HUDEP-2 (cell line): Measurements from ENCODE around the gene ARID1B.

Source experiments
- DNase-seq, 76 experiments: peaks; one replicate each; lab custom pipeline; 2025; ENCODE audit not compliant: unreplicated experiment in 76 of 76; lab: John Stamatoyannopoulos, UW

Gene ARID1B

DNA sequence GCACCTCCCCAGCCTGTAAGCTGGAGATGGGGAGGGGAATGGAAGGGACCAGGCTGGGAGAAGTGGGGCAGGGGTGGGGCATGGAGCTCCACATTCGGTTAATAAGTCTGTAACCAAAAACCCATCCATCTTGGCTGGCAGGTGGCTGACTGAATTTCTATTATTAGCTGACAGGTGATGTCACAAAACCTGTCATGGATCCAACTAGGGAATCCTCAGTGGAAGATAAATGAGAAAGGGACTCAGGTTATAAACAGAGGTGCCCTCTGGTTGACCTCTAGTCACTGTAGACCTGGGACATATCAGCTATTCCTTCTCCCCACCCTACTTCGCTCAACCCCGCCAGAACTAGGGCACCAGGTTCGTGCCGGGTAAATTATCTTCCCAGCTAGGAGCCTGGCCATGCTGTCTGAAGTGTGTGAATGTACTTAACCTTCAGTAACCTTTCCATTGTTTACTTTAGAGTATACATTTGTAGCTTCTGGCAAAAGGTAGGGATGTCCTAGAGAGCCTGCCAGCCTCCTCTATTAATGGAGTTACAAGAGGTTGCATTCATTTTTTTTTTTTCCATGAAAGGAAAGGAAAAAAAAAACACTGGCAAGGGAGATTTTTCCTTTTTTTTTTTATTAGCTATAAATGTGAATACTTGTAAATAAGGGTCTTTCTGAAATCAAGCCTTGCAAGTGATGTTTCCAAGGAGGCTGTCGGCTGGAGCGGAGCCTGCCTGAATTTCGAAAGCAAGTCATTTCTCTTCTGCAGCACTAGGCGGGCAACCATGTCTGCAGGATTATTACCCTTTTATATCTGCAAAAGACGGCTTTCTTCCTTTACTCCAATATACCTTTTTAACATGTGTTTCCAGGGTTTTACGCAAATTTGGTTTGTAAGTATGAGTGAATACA is 410.3 kb downstream of the ARID1B start:
- DNase-seq = no peak

DNA sequence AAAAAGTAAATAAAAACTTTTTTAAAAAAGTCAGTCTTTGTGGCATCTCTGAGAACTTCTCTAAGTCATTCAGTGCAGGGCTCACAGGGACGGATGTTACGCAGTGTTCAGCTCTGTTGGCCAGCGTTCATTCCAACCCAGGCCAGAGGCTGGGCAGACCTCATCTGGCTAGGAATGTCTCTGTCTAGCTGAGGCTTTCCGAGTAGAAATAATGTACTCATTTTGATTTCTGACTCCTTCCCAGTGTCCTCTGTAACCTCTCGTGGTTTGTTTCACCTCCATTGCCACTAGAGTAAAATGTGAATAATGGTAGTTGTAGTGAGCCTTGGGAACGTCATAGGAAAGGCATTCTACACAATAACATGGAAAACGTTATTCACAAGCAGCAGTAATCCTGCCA is 411.0 kb downstream of the ARID1B start:
- DNase-seq = no peak

DNA sequence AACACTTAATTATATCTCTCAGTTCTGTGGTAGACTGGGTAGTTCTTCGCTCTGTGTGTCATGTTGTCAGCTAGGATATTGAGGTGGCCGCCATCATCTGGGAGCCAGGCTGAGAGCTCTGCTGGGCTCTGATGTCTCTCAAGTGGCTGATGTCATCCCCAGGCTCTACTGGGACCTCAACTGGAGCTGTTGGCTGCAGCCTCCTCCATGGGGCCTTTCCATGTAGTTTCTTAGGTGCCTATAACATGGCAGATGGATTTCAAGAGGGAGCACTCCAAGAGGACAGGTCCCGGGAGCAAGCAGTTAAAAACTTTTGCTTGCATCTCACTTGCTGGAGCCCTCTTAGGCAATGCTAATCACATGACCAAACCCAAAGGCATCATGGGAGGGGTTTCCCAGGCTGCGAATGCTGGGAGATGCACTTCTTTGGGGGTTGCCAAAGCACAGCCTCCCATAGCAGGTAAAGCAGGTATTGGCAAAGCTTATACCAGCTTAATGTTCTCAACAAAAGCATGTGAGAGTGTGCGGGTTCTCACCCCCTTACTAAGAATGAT is 416.3 kb downstream of the ARID1B start:
- DNase-seq = no peak

DNA sequence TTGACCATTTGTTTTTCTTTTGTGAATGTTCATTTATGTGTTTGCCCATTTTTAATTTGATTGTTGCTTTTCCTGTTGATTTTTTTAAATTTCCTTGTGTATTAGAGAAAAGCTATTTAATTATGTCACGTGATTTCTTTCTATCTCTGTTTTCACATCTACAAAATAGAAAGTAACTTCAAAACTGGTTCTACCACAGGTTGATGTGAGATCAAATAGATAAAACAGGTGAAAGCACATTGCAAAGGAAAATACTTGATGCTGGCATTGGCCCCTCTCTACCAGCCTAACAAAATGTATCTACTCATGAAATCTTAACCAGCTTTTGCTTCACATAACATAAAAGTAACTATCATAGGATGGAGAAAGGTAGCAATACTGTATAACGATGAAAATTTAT is 416.9 kb downstream of the ARID1B start:
- DNase-seq = no peak

DNA sequence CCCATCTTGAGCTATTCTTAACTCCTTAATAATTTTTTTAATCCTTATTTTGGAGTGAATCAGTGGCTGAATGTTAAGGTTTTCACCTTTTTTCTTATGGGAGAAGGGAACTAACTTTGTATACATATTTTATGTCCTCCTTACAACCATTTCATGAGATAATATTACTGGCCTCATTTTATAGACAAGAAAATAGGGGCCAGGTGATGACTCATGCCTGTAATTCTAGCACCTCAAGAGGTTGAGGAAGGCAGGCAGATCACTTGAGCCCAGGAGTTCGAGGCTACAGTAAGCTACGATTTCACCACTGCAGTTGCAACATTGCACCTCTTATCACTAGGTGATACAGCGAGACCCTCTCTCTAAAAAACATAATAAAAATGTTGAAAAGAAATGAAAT is 417.5 kb downstream of the ARID1B start:
- DNase-seq = no peak

DNA sequence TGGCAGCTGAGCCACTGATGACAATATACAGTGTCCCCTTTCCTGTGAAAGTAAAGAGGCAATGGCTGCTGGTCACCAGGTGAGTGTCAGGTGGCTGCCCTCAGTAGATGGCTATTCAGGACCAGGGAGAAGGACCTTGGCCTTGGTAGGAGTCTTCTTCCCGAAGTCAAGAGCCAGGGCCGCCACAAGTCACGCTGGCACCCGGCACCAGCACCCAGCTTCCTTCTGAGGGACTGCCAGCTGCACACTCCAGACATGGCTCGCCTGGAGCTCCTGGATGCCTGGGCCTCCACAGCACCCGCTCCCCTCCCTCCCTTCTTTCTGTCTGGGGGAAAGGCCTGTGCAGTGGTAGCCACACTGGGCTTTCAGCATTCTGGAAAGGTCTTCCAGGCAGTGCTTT is 419.2 kb downstream of the ARID1B start:
- DNase-seq = no peak

DNA sequence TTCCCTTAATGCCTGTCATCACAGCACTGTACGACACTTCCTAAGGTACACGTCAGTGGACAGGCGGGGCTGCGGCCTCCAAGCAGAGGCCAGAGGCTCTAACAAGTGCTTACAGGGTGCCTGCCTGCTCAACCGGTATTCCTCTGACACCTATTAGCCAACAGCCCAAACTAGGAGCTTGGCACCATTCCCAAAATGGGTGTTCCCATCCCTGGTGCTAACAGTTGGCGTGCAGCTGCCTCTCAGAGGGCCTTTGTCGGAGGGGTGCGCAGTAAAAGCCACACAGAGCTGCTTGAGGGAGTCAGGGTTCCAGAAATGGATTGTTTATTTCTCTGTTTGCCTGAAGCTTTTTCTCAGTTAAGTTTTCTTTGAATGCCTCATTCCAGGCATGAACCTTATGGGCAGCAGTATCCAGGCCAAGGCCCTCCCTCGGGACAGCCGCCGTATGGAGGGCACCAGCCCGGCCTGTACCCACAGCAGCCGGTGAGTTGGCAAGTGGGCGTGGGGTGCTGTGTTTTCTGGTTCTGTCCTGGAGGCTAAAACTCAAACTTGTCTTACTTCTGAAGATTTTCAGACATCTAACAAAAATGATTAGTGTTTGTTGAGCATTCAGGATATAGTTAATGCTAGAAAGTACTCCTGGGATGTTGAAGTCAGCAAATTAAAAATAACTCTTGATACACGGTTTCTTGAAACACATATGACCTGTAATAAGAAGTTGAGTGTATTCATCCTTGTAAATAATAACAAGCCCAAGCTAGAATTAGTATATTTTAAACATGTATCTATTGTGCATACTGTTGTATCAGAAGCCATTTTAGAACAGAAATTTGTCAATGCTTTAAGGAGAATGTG is 421.5 kb downstream of the ARID1B start:
- DNase-seq = peak in 46 of 76 experiments; percentile 9 to 63 (median 33)

DNA sequence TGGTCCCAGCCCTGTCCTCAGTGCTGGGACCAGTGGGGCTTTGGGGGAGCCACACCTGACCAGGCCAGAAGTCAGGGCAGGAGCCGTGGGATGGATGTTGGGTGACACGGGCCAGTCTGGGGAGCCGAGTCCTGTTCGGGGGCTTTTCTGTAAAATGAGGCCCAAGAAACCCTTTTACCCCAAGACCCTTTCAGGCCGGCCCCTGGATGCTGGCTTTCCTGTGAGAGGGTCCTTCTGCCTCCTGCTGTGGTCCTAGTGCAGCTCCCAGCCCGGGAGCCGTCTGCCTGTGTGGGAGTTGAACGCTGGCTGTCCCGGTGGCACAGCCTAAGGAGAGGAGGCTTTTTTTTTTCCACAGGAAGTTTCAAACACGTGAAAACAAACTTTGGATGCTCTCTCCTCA is 422.9 kb downstream of the ARID1B start:
- DNase-seq = no peak

DNA sequence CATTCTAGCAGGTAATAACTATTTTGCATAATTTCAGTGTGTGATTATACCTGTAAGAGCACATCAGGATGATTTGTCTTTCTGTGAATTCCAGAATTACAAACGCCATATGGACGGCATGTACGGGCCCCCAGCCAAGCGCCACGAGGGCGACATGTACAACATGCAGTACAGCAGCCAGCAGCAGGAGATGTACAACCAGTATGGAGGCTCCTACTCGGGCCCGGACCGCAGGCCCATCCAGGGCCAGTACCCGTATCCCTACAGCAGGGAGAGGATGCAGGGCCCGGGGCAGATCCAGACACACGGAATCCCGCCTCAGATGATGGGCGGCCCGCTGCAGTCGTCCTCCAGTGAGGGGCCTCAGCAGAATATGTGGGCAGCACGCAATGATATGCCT is 423.4 kb downstream of the ARID1B start:
- no peak for DNase-seq

DNA sequence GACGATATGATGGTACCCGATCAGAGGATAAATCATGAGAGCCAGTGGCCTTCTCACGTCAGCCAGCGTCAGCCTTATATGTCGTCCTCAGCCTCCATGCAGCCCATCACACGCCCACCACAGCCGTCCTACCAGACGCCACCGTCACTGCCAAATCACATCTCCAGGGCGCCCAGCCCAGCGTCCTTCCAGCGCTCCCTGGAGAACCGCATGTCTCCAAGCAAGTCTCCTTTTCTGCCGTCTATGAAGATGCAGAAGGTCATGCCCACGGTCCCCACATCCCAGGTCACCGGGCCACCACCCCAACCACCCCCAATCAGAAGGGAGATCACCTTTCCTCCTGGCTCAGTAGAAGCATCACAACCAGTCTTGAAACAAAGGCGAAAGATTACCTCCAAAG is 423.9 kb downstream of the ARID1B start:
- no peak for DNase-seq

DNA sequence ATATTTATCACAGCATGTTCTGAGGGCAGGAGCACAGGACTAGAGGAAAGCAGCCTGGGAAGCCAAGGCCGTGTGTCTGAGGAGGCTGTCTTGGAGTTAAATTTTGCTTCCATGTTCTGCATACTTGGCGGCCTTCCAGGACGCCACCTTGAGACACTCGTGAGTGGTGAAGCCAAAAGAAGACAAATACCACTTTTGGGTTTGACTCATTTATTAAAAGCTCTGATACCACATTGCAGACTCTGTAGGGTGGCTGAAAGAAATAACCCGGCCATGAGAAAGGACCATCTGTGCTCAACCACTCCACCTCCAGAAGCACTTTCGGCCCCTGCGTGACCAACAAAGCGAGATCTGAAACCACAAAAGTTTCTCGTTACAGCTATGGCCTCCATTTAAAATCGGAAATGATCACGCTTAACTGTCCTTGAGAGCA is 426.1 kb downstream of the ARID1B start:
- DNase-seq = no peak

DNA sequence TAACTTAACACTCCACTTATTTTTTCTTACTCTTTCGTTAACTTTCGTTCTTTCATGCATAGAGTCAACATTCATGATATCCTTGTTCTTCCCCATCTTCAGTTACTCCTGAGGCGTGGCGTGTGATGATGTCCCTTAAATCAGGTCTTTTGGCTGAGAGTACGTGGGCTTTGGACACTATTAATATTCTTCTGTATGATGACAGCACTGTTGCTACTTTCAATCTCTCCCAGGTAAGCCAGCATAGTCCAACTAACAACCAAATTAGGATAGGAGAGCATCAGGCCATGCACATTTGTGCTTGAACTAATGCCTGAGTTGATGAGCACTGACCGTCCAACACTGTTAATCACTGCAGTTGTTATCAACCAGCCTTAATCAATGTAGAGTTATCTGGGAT is 426.6 kb downstream of the ARID1B start:
- DNase-seq = no peak

DNA sequence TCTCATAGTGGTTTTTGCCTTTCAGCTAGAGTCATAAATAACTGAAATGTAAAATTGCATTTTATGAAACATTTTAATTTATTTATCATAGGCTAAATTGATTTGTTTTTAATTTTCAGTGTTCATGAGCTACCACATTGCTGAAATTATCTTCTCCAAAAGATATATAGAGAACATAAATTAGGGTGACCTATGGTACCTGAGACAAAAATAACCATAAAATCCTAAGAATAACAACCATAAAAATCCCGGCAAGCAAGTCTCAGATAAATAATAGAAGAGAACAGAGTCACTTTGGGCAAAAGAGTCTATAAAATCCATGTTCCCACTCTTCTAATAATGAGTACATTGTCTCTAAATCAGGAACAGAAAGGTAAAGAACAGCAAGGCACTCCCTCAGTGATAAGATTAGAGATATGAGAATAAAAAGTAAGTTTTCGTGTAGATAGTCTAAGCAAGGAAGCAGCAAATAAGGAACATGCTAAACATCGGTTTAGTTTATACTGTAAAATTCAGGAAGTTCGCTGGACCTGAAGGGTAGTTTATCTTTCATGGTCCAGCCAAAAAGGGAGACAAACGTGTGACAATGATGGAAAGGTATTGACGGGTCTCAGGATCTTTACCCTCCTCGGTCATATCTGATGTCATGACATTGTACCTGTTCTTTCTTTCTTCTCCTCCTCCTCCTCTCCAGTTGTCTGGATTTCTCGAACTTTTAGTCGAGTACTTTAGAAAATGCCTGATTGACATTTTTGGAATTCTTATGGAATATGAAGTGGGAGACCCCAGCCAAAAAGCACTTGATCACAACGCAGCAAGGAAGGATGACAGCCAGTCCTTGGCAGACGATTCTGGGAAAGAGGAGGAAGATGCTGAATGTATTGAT is 428.5 kb downstream of the ARID1B start:
- DNase-seq = no peak

DNA sequence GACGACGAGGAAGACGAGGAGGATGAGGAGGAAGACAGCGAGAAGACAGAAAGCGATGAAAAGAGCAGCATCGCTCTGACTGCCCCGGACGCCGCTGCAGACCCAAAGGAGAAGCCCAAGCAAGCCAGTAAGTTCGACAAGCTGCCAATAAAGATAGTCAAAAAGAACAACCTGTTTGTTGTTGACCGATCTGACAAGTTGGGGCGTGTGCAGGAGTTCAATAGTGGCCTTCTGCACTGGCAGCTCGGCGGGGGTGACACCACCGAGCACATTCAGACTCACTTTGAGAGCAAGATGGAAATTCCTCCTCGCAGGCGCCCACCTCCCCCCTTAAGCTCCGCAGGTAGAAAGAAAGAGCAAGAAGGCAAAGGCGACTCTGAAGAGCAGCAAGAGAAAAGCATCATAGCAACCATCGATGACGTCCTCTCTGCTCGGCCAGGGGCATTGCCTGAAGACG is 429.2 kb downstream of the ARID1B start:
- DNase-seq = no peak

DNA sequence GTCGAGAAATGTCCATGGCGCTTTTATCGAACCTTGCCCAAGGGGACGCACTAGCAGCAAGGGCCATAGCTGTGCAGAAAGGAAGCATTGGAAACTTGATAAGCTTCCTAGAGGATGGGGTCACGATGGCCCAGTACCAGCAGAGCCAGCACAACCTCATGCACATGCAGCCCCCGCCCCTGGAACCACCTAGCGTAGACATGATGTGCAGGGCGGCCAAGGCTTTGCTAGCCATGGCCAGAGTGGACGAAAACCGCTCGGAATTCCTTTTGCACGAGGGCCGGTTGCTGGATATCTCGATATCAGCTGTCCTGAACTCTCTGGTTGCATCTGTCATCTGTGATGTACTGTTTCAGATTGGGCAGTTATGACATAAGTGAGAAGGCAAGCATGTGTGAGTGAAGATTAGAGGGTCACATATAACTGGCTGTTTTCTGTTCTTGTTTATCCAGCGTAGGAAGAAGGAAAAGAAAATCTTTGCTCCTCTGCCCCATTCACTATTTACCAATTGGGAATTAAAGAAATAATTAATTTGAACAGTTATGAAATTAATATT is 430.4 kb downstream of the ARID1B start:
- no peak for DNase-seq

DNA sequence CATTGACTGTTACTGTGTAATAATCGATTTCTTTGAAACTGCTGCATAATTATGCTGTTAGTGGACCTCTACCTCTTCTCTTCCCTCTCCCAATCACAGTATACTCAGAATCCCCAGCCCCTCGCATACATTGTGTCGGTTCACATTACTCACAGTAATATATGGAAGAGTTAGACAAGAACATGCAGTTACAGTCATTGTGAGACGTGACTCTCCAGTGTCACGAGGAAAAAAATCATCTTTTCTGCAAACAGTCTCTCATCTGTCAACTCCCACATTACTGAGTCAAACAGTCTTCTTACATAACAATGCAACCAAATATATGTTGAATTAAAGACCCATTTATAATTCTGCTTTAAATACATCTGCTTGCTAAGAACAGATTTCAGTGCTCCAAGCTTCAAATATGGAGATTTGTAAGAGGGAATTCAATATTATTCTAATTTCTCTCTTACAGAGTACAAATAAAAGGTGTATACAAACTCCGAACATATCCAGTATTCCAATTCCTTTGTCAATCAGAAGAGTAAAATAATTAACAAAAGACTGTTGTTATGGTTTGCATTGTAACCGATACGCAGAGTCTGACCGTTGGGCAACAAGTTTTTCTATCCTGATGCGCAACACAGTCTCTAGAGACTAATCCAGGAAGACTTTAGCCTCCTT is 432.8 kb downstream of the ARID1B start:
- no peak for DNase-seq

DNA sequence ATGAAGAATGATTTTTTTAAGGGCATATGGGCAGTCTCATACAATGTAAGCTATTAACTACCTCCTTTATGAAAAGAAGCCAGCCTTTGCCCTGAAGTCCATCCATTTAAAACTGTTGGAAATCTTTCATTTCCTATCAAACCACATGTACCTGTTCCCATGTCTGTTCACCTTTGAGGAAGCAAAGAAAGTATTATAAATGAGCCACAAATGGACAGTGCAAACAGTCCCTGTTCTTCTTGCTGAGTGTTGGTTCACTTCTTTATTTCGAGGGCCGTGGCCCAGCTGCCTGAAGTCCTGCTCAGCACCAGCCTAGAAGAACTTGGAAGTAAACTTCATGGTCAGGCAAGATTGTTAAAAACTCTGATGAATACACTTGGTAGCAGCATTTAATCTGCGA is 433.8 kb downstream of the ARID1B start:
- no peak for DNase-seq

DNA sequence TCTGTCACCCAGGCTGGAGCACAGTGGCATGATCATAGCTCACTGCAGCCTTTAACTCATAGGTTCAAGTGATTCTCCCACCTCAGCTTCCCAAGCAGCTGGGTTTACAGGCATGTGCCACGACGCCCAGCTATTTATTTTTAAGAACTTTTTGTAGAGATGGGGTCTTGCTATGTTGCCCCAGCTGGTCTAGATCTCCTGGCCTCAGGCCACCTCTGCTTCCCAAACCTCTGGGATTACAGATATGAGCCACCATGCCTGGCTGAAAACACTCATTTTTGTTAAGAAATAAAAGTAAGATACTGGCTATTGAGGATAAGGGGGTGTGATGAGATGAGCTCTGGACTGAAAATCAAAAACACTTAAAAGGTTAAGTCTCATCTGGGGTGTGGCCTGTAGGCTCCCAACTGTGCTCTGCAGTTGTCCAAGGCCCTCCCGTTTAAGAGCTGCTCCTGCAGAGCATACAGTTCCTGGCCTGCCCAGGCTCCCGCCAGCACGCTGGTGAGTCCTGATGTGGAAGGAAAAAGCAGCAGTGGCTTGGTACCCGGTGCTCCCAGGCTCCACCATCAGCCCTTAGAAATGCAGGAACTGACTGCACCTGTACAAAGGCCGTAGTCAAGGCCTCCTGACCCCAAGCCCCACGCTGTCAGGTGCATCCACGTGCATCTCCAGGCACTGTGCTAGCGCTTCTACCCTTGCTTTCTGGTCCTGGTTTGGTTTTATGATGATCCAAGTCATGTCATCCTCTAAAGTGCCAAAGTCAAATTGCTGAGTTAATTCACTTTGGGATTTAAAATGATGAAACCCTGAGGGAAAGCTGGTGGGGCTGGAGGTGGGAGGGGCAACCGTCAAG is 434.7 kb downstream of the ARID1B start:
- no peak for DNase-seq

DNA sequence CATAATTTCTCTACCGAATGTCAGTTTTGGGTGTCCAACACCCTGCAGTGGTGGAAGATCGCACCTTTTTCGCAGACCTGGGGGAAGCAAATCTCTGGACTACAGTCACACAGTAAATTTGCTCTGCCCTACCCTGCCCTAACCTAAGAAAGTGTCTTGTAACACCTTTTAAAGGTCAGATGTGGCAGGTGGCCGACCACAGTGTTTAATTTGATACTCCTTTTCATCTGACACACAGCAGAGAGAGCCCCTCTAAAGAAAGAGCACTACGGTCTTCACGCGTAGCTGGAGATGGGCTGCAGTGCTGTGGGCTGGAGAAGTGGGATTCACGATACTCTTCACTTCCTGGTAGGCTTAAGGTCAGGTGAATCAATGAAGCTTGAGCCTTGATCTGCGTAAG is 436.2 kb downstream of the ARID1B start:
- DNase-seq = no peak
